Measurements from ENCODE around the gene PPP6R3.

- TF ChIP-seq CTCF (conservative IDR thresholded peaks at IDR 0.05; ENCODE audit: low read length) (no peak), EZH2phosphoT487 (IDR thresholded peaks at IDR 0.05; ENCODE audit: borderline replicate concordance) (no peak)
Measured at GRCh38 chr11:68643585-68643984, 183.0 kb downstream of the PPP6R3 start.

Measured in Loucy (cell line).